ENCODE data around the gene HTR2B. TPM values are rescaled to one million over a fixed set of nuclear protein-coding genes. Genes with fewer than 3 reads are reported as not detected.

Gene HTR2B
- total RNA-seq, 1 experiment from 2014 or later = not detected

GRCh38 chr2:231167745-231168459, 43.1 kb upstream of the HTR2B start:
- Histone ChIP-seq H3K27me3 (replicated peaks; ENCODE audit: control insufficient read depth, insufficient read depth, low read length) (no peaks in the 10 kb centered on the region), H3K36me3 (ENCODE audit: control insufficient read depth, insufficient read depth, low read length) (no peaks in the 10 kb centered on the region), H3K4me3 (ENCODE audit: low read depth, low read length) (no peak overlapping the region), H3K9me3 (no peaks in the 10 kb centered on the region), H3K4me1 (peaks cover 8% of the 10 kb centered on the region; the same call in 1 of the 2 replicates)
- H3K4me1 Mint-ChIP-seq (ENCODE audit: low read depth, unreplicated experiment) = no peaks in the 10 kb centered on the region
- intact Hi-C loops (cut with micrococcal nuclease; ENCODE audit: unreplicated experiment) = no loop called here
- no peak overlapping the region for H3K27ac Mint-ChIP-seq (ENCODE audit: unreplicated experiment)
- H3K4me3 Mint-ChIP-seq (ENCODE audit: unreplicated experiment) = no peak overlapping the region
- no peaks in the 10 kb centered on the region for H3K27me3 Mint-ChIP-seq (ENCODE audit: insufficient read depth, unreplicated experiment)
- TF ChIP-seq CTCF (IDR thresholded peaks at IDR 0.05; ENCODE audit: insufficient read depth in 1 of 2, low read depth in 1 of 2, low read length in 1 of 2, severe bottlenecking in 1 of 2, unreplicated experiment in 1 of 2) = no peak
- peaks cover 64% of the 10 kb centered on the region for H3K36me3 Mint-ChIP-seq (ENCODE audit: insufficient read depth, unreplicated experiment)
- no peaks in the 10 kb centered on the region for H3K9me3 Mint-ChIP-seq (ENCODE audit: unreplicated experiment)
- BruUV-seq (replicated peaks) = no TSS peak
- POLR2A ChIA-PET = no interaction called here
- CTCF ChIA-PET = no interaction called here
- no peak for DNase-seq

GRCh38 chr2:231163414-231164095, 38.7 kb upstream of the HTR2B start:
- Histone ChIP-seq H3K27me3 (replicated peaks; ENCODE audit: control insufficient read depth, insufficient read depth, low read length) (no peaks in the 10 kb centered on the region), H3K9me3 (no peaks in the 10 kb centered on the region), H3K4me1 (peaks cover 8% of the 10 kb centered on the region; the same call in 1 of the 2 replicates), H3K36me3 (ENCODE audit: control insufficient read depth, insufficient read depth, low read length) (no peaks in the 10 kb centered on the region; the same call in 1 of the 2 replicates), H3K4me3 (ENCODE audit: low read depth, low read length) (no peak overlapping the region)
- intact Hi-C loops (cut with micrococcal nuclease; ENCODE audit: unreplicated experiment) = loop anchor here (2.0 kb wide), 1 partner anchor 63 kb away; no protein-coding TSS in a partner anchor
- ChIA-PET CTCF (no interaction called here), POLR2A (no interaction called here)
- no peak for DNase-seq
- Mint-ChIP-seq H3K27ac (ENCODE audit: unreplicated experiment) (no peak overlapping the region), H3K36me3 (ENCODE audit: insufficient read depth, unreplicated experiment) (peaks cover 48% of the 10 kb centered on the region), H3K4me1 (ENCODE audit: low read depth, unreplicated experiment) (no peaks in the 10 kb centered on the region), H3K4me3 (ENCODE audit: unreplicated experiment) (no peak overlapping the region), H3K9me3 (ENCODE audit: unreplicated experiment) (no peaks in the 10 kb centered on the region), H3K27me3 (ENCODE audit: insufficient read depth, unreplicated experiment) (no peaks in the 10 kb centered on the region)
- no peak for TF ChIP-seq CTCF (IDR thresholded peaks at IDR 0.05; ENCODE audit: insufficient read depth in 1 of 2, low read depth in 1 of 2, low read length in 1 of 2, severe bottlenecking in 1 of 2, unreplicated experiment in 1 of 2)
- BruUV-seq (replicated peaks) = no TSS peak

DNA sequence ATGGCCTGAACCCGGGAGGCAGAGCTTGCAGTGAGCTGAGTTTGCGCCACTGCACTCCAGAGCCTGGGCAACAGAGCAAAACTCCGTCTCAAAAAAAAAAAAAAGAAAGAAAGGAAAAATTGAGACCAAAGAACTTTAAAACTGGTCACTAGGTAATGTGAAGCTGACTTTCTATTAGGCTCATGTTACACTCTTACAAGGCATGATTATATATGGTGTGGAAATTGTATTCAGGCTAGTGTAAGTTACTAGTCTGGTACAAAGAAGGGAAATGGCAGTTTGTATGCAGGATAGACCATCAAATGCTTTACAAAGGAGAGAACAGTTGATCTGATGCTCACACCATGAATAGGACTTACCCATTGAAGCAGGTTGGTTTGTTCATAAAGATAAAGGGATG, 38.2 kb upstream of the HTR2B start:
- no peak for TF ChIP-seq CTCF (IDR thresholded peaks at IDR 0.05; ENCODE audit: insufficient read depth in 1 of 2, low read depth in 1 of 2, low read length in 1 of 2, severe bottlenecking in 1 of 2, unreplicated experiment in 1 of 2)
- H3K9me3 Mint-ChIP-seq (ENCODE audit: unreplicated experiment) = no peaks in the 10 kb centered on the region
- ChIA-PET POLR2A (no interaction called here), CTCF (no interaction called here)
- Histone ChIP-seq H3K4me3 (ENCODE audit: low read depth, low read length) (no peak overlapping the region), H3K4me1 (peaks cover 8% of the 10 kb centered on the region; the same call in 1 of the 2 replicates), H3K27me3 (replicated peaks; ENCODE audit: control insufficient read depth, insufficient read depth, low read length) (no peaks in the 10 kb centered on the region), H3K9me3 (no peaks in the 10 kb centered on the region), H3K36me3 (ENCODE audit: control insufficient read depth, insufficient read depth, low read length) (no peaks in the 10 kb centered on the region; the same call in 1 of the 2 replicates)
- no peak overlapping the region for H3K4me3 Mint-ChIP-seq (ENCODE audit: unreplicated experiment)
- BruUV-seq (replicated peaks) = no TSS peak
- intact Hi-C loops (cut with micrococcal nuclease; ENCODE audit: unreplicated experiment) = no loop called here
- no peak for DNase-seq
- no peaks in the 10 kb centered on the region for H3K27me3 Mint-ChIP-seq (ENCODE audit: insufficient read depth, unreplicated experiment)
- H3K4me1 Mint-ChIP-seq (ENCODE audit: low read depth, unreplicated experiment) = no peaks in the 10 kb centered on the region
- H3K27ac Mint-ChIP-seq (ENCODE audit: unreplicated experiment) = no peak overlapping the region
- peaks cover 43% of the 10 kb centered on the region for H3K36me3 Mint-ChIP-seq (ENCODE audit: insufficient read depth, unreplicated experiment)

All from Caco-2 (cell line).